ENCODE measurements around the gene F5. TPM values are rescaled to one million over a fixed set of nuclear protein-coding genes. Genes with fewer than 3 reads are reported as not detected.

F5 gene
- total RNA-seq, 2 experiments from 2014 or later: 20.7 to 23.3 TPM

- H3K36me3 Mint-ChIP-seq (ENCODE audit: low read depth): peaks cover 19% of the 10 kb centered on the region
- no peak for DNase-seq
- intact Hi-C loops (cut with micrococcal nuclease): no loop called here
- CTCF ChIA-PET: interaction anchor here (1.3 kb wide), 1 partner anchor 28 kb away, joined by 5 read pairs; no protein-coding TSS in a partner anchor
- no peaks in the 10 kb centered on the region for H3K27me3 Mint-ChIP-seq
- no peak within 1 kb of the TSS for H3K4me3 Mint-ChIP-seq
- peaks cover 15% of the 10 kb centered on the region for H3K9me3 Mint-ChIP-seq
- no peak for TF ChIP-seq CTCF (IDR thresholded peaks at IDR 0.05)
- ATAC-seq: no peak
- POLR2A ChIA-PET: interaction anchor here (0.9 to 1.4 kb wide), 2 partner anchors 12 to 1122 kb away, joined by 3 to 4 read pairs; no protein-coding TSS in a partner anchor
- H3K27ac Mint-ChIP-seq: no peak within 1 kb of the TSS
- H3K4me1 Mint-ChIP-seq (ENCODE audit: low read depth): peaks cover 47% of the 10 kb centered on the region
These were observed 43.7 kb upstream of the F5 start, which contains the start of gene SELP for GRCh38 chr1:169630006-169630405. SELP (minus strand) TSS chr1:169630124; CDS start chr1:169630074, 50 bp downstream.

GRCh38 chr1:169624912-169625311 lies 38.6 kb upstream of the F5 start:
- CTCF ChIA-PET: interaction anchor here (1.2 to 1.6 kb wide), 4 partner anchors 8 to 71 kb away, joined by 3 to 5 read pairs (median 4); no protein-coding TSS in a partner anchor

GRCh38 chr1:169624122-169624521 lies 37.8 kb upstream of the F5 start:
- intact Hi-C loops (cut with micrococcal nuclease): no loop called here
- Mint-ChIP-seq H3K4me3 (no peak overlapping the region), H3K36me3 (ENCODE audit: low read depth) (peaks cover 12% of the 10 kb centered on the region), H3K27ac (peak overlapping the region; percentile 55), H3K4me1 (ENCODE audit: low read depth) (peaks cover 58% of the 10 kb centered on the region), H3K9me3 (peaks cover 2% of the 10 kb centered on the region), H3K27me3 (no peaks in the 10 kb centered on the region)
- ChIA-PET POLR2A (no interaction called here), CTCF (interaction anchor here (1.2 to 1.6 kb wide), 2 partner anchors 8 to 72 kb away, joined by 3 to 5 read pairs; no protein-coding TSS in a partner anchor)
- ATAC-seq: peak; percentile 17
- no peak for TF ChIP-seq CTCF (IDR thresholded peaks at IDR 0.05)
- no peak for DNase-seq

More at GRCh38 chr1:169624912-169625311, 38.6 kb upstream of the F5 start:
- Mint-ChIP-seq H3K27me3 (no peaks in the 10 kb centered on the region), H3K27ac (peak overlapping the region; percentile 55), H3K9me3 (peaks cover 2% of the 10 kb centered on the region), H3K36me3 (ENCODE audit: low read depth) (peaks cover 12% of the 10 kb centered on the region), H3K4me3 (no peak overlapping the region), H3K4me1 (ENCODE audit: low read depth) (peaks cover 64% of the 10 kb centered on the region)
- TF ChIP-seq CTCF (IDR thresholded peaks at IDR 0.05): no peak
- POLR2A ChIA-PET: no interaction called here
- ATAC-seq (no peak), DNase-seq (no peak)
- intact Hi-C loops (cut with micrococcal nuclease): no loop called here

GRCh38 chr1:169623132-169623926 lies 37.0 kb upstream of the F5 start:
- peak; percentile 83 for ATAC-seq
- H3K4me1 Mint-ChIP-seq (ENCODE audit: low read depth): peaks cover 50% of the 10 kb centered on the region

More at GRCh38 chr1:169623132-169623926, 37.0 kb upstream of the F5 start:
- Mint-ChIP-seq H3K27me3 (no peaks in the 10 kb centered on the region), H3K27ac (peak overlapping the region; percentile 84), H3K9me3 (peaks cover 2% of the 10 kb centered on the region), H3K36me3 (ENCODE audit: low read depth) (peaks cover 12% of the 10 kb centered on the region), H3K4me3 (no peak overlapping the region)
- peak; percentile 25 for DNase-seq
- ChIA-PET CTCF (interaction anchor here (1.8 to 1.9 kb wide), 2 partner anchors 22 to 89 kb away, joined by 6 to 8 read pairs; no protein-coding TSS in a partner anchor), POLR2A (interaction anchor here (0.6 to 1.8 kb wide), 3 partner anchors 22 to 186 kb away, joined by 3 to 5 read pairs (median 4); no protein-coding TSS in a partner anchor)
- intact Hi-C loops (cut with micrococcal nuclease): no loop called here
- no peak for TF ChIP-seq CTCF (IDR thresholded peaks at IDR 0.05)

Data from activated CD8-positive, alpha-beta T cell treated with anti-CD3 and anti-CD28 coated beads for 36 hours (primary cell).